ENCODE results near the gene KCNMA1. TPM values are rescaled to one million over a fixed set of nuclear protein-coding genes. Genes with fewer than 3 reads are reported as not detected.

KCNMA1 gene
- total RNA-seq, 1 donor from 2014 or later: 41.3 TPM

- ATAC-seq: no peak
- Histone ChIP-seq H3K27me3 (ENCODE audit: low read depth) (peaks cover 7% of the 10 kb centered on the region), H3K4me3 (no peak overlapping the region), H3K9me3 (no peaks in the 10 kb centered on the region), H3K4me1 (peaks cover 14% of the 10 kb centered on the region), H3K27ac (no peak overlapping the region), H3K36me3 (no peaks in the 10 kb centered on the region)
- DNase-seq: no peak
- no peak for TF ChIP-seq CTCF (IDR thresholded peaks at IDR 0.05)
- intact Hi-C loops (cut with DNase I): no loop called here
These were observed 105.5 kb downstream of the KCNMA1 start for GRCh38 chr10:77532068-77532467.

GRCh38 chr10:77531441-77532001 lies 106.1 kb downstream of the KCNMA1 start:
- no peak for TF ChIP-seq CTCF (IDR thresholded peaks at IDR 0.05)
- H3K27ac ChIP-seq: peak overlapping the region; percentile 11

GRCh38 chr10:77530011-77530410 lies 107.6 kb downstream of the KCNMA1 start:
- peaks cover 7% of the 10 kb centered on the region for H3K27me3 ChIP-seq (ENCODE audit: low read depth)
- ATAC-seq (no peak), DNase-seq (no peak)
- intact Hi-C loops (cut with DNase I): no loop called here
- TF ChIP-seq CTCF (IDR thresholded peaks at IDR 0.05): no peak
- H3K36me3 ChIP-seq: no peaks in the 10 kb centered on the region
- H3K27ac ChIP-seq: no peak overlapping the region
- no peak overlapping the region for H3K4me3 ChIP-seq
- H3K9me3 ChIP-seq: no peaks in the 10 kb centered on the region
- H3K4me1 ChIP-seq: peaks cover 14% of the 10 kb centered on the region

More at GRCh38 chr10:77531441-77532001, 106.1 kb downstream of the KCNMA1 start:
- H3K27me3 ChIP-seq (ENCODE audit: low read depth): peaks cover 7% of the 10 kb centered on the region
- peak; percentile 61 to 77 for ATAC-seq
- H3K4me1 ChIP-seq: peaks cover 14% of the 10 kb centered on the region
- peak; percentile 60 for DNase-seq
- no peak overlapping the region for H3K4me3 ChIP-seq
- H3K9me3 ChIP-seq: no peaks in the 10 kb centered on the region
- H3K36me3 ChIP-seq: no peaks in the 10 kb centered on the region
- intact Hi-C loops (cut with DNase I): no loop called here

GRCh38 chr10:77529050-77529576 lies 108.5 kb downstream of the KCNMA1 start:
- no peak for TF ChIP-seq CTCF (IDR thresholded peaks at IDR 0.05)
- intact Hi-C loops (cut with DNase I): no loop called here
- H3K36me3 ChIP-seq: no peaks in the 10 kb centered on the region
- no peak overlapping the region for H3K4me3 ChIP-seq
- DNase-seq (no peak), ATAC-seq (no peak)
- no peak overlapping the region for H3K27ac ChIP-seq
- peaks cover 14% of the 10 kb centered on the region for H3K4me1 ChIP-seq
- no peaks in the 10 kb centered on the region for H3K9me3 ChIP-seq
- peaks cover 7% of the 10 kb centered on the region for H3K27me3 ChIP-seq (ENCODE audit: low read depth)

GRCh38 chr10:77527839-77528238 lies 109.8 kb downstream of the KCNMA1 start:
- intact Hi-C loops (cut with DNase I): no loop called here
- H3K4me3 ChIP-seq: no peak overlapping the region
- no peak for DNase-seq
- no peak overlapping the region for H3K27ac ChIP-seq
- TF ChIP-seq CTCF (IDR thresholded peaks at IDR 0.05): no peak
- peaks cover 7% of the 10 kb centered on the region for H3K27me3 ChIP-seq (ENCODE audit: low read depth)
- no peaks in the 10 kb centered on the region for H3K36me3 ChIP-seq
- no peak for ATAC-seq
- H3K4me1 ChIP-seq: peaks cover 14% of the 10 kb centered on the region
- no peaks in the 10 kb centered on the region for H3K9me3 ChIP-seq
